Measurements from ENCODE around the gene TMEM212.

TMEM212 gene

DNA sequence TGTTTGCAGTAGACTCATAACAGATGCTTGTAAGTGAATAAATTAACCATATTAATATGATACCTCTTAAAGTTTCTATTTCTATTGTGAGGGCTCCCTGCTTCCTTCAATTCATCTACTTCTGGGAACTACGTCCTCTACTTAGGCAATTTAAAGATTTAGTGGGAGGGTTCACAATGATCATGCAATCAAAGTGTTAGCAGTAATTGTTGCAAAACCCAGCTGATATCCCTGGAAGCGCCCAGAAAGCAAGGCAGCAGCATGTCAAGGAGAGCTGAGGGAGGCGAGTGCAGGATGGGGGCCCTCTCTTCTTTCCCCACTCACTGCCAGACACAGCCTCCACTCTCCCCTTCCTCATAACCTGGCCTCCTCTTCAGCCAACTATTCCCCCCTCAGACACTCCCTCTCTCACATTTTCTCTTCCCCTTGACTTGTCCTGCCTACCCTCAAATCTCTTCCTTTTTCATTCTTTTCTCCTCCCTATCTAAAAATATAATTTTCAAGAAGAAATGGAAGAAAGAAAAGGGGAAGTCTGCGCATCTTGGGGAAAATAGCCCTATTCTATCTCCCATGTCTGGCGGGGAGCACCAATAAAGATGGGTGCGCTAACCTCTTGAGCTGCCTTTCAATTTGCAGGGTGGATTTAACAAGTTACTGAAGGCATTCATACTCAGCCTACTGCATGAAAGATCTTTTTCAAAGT is 6.6 kb downstream of the TMEM212 start:
- Histone ChIP-seq H3K4me1 (ENCODE audit: insufficient read depth, low read length) (no peaks in the 10 kb centered on the region), H3K27me3 (ENCODE audit: insufficient read depth, low read length, poor library complexity) (peaks cover 4% of the 10 kb centered on the region), H3K4me3 (ENCODE audit: low read depth in 1 of 2, low read length in 2 of 2) (no peak overlapping the region), H4K20me1 (ENCODE audit: insufficient read depth, low read length) (no peaks in the 10 kb centered on the region), H2AFZ (ENCODE audit: low read depth, low read length) (no peak overlapping the region), H3K27ac (ENCODE audit: low read length) (no peak overlapping the region), H3K9me3 (ENCODE audit: insufficient read depth, low read length, severe bottlenecking) (peaks cover 7% of the 10 kb centered on the region), H3K4me2 (ENCODE audit: insufficient read depth, low read length) (no peak overlapping the region), H3K9ac (ENCODE audit: low read depth, low read length) (no peak overlapping the region), H3K36me3 (ENCODE audit: insufficient read depth, low read length) (no peaks in the 10 kb centered on the region), H3K79me2 (ENCODE audit: insufficient read depth, low read length) (no peaks in the 10 kb centered on the region)
- no peak for ATAC-seq (ENCODE audit: insufficient read depth, low read depth)
- DNase-seq, result no peak
- TF ChIP-seq EZH2 (IDR thresholded peaks at IDR 0.05; ENCODE audit: borderline replicate concordance, low read depth, low read length, severe bottlenecking), result no peak
- TF ChIP-seq, protein P1, sequence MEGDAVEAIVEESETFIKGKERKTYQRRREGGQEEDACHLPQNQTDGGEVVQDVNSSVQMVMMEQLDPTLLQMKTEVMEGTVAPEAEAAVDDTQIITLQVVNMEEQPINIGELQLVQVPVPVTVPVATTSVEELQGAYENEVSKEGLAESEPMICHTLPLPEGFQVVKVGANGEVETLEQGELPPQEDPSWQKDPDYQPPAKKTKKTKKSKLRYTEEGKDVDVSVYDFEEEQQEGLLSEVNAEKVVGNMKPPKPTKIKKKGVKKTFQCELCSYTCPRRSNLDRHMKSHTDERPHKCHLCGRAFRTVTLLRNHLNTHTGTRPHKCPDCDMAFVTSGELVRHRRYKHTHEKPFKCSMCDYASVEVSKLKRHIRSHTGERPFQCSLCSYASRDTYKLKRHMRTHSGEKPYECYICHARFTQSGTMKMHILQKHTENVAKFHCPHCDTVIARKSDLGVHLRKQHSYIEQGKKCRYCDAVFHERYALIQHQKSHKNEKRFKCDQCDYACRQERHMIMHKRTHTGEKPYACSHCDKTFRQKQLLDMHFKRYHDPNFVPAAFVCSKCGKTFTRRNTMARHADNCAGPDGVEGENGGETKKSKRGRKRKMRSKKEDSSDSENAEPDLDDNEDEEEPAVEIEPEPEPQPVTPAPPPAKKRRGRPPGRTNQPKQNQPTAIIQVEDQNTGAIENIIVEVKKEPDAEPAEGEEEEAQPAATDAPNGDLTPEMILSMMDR (IDR thresholded peaks at IDR 0.05; ENCODE audit: borderline replicate concordance, extremely low read depth, low read length, poor library complexity, severe bottlenecking), result no peak

- H3K4me2 ChIP-seq (ENCODE audit: insufficient read depth, low read length), result no peak overlapping the region
- H3K4me1 ChIP-seq (ENCODE audit: insufficient read depth, low read length), result no peaks in the 10 kb centered on the region
- no peaks in the 10 kb centered on the region for H3K36me3 ChIP-seq (ENCODE audit: insufficient read depth, low read length)
- ATAC-seq (ENCODE audit: insufficient read depth, low read depth) (no peak), DNase-seq (no peak)
- no peak overlapping the region for H2AFZ ChIP-seq (ENCODE audit: low read depth, low read length)
- H4K20me1 ChIP-seq (ENCODE audit: insufficient read depth, low read length), result no peaks in the 10 kb centered on the region
- H3K27me3 ChIP-seq (ENCODE audit: insufficient read depth, low read length, poor library complexity), result peaks cover 4% of the 10 kb centered on the region
- no peak overlapping the region for H3K27ac ChIP-seq (ENCODE audit: low read length)
- no peaks in the 10 kb centered on the region for H3K79me2 ChIP-seq (ENCODE audit: insufficient read depth, low read length)
- peaks cover 12% of the 10 kb centered on the region for H3K9me3 ChIP-seq (ENCODE audit: insufficient read depth, low read length, severe bottlenecking)
- no peak overlapping the region for H3K4me3 ChIP-seq (ENCODE audit: low read depth in 1 of 2, low read length in 2 of 2)
- TF ChIP-seq, protein P1 (IDR thresholded peaks at IDR 0.05; ENCODE audit: borderline replicate concordance, extremely low read depth, low read length, poor library complexity, severe bottlenecking), result no peak
- TF ChIP-seq EZH2 (IDR thresholded peaks at IDR 0.05; ENCODE audit: borderline replicate concordance, low read depth, low read length, severe bottlenecking), result no peak
- no peak overlapping the region for H3K9ac ChIP-seq (ENCODE audit: low read depth, low read length)
These were observed 7.3 kb downstream of the TMEM212 start for GRCh38 chr3:171850320-171850959.

GRCh38 chr3:171850960-171851659 is 8.0 kb downstream of the TMEM212 start:
- no peak for ATAC-seq (ENCODE audit: insufficient read depth, low read depth)
- Histone ChIP-seq H3K4me2 (ENCODE audit: insufficient read depth, low read length) (no peak overlapping the region), H3K9me3 (ENCODE audit: insufficient read depth, low read length, severe bottlenecking) (peaks cover 15% of the 10 kb centered on the region), H3K36me3 (ENCODE audit: insufficient read depth, low read length) (no peaks in the 10 kb centered on the region), H2AFZ (ENCODE audit: low read depth, low read length) (no peak overlapping the region), H3K27me3 (ENCODE audit: insufficient read depth, low read length, poor library complexity) (peaks cover 4% of the 10 kb centered on the region), H3K4me3 (ENCODE audit: low read depth in 1 of 2, low read length in 2 of 2) (no peak overlapping the region), H3K27ac (ENCODE audit: low read length) (no peak overlapping the region), H3K79me2 (ENCODE audit: insufficient read depth, low read length) (no peaks in the 10 kb centered on the region), H3K9ac (ENCODE audit: low read depth, low read length) (no peak overlapping the region), H3K4me1 (ENCODE audit: insufficient read depth, low read length) (no peaks in the 10 kb centered on the region), H4K20me1 (ENCODE audit: insufficient read depth, low read length) (no peaks in the 10 kb centered on the region)
- TF ChIP-seq, protein P1 (IDR thresholded peaks at IDR 0.05; ENCODE audit: borderline replicate concordance, extremely low read depth, low read length, poor library complexity, severe bottlenecking), result no peak
- TF ChIP-seq EZH2 (IDR thresholded peaks at IDR 0.05; ENCODE audit: borderline replicate concordance, low read depth, low read length, severe bottlenecking), result no peak
- DNase-seq, result no peak
